IMR-90 (cell line): ENCODE data around the gene AXL. TPM values are rescaled to one million over a fixed set of nuclear protein-coding genes. Genes with fewer than 3 reads are reported as not detected.

Experiments used
- ATAC-seq: fragments of 200-7000 bp; cut with Tn5 transposase; 2 replicates; pipeline ENCODE4 v1.9.1; 2020; ENCODE audit warnings: low read depth, mild to moderate bottlenecking, moderate library complexity
- BruUV-seq: library from RNA; stranded (reverse); fragments of 400-500 nt; replicated peaks from 2 replicates; lab custom pipeline; 2021; lab: Mats Ljungman, UMichigan
- CTCF ChIA-PET: fragments of 300-600 bp; formaldehyde crosslinking; extraction: SDS; loops from one replicate; lab custom pipeline; 2021; ENCODE audit warnings: antibody characterized with exemption; lab: Yijun Ruan, JAX
- POLR2A ChIA-PET: fragments of 300-600 bp; sonication (Branson Sonifier 250); formaldehyde crosslinking; loops from one replicate; lab custom pipeline; 2022; ENCODE audit warnings: antibody characterized with exemption; ENCODE audit not compliant: unreplicated experiment; lab: Charles Lee
- DNase-seq: peaks from one replicate; pipeline ENCODE4 v3.0.0; 2013
- H2AFZ ChIP-seq: replicated peaks from 2 replicates; pipeline ENCODE3; 2013; ENCODE audit warnings: low read length, mild to moderate bottlenecking; ENCODE audit not compliant: poor library complexity
- H2AK5ac ChIP-seq: 2 replicates; pipeline ENCODE4 v1.6.1; 2013; ENCODE audit warnings: low read depth, low read length, inconsistent platforms
- H2AK9ac ChIP-seq: replicated peaks from 2 replicates; pipeline ENCODE3; 2013; ENCODE audit warnings: mild to moderate bottlenecking, low read depth, low read length, moderate library complexity; ENCODE audit not compliant: poor library complexity
- H2BK120ac ChIP-seq: 2 replicates; pipeline ENCODE4 v1.6.1; 2013; ENCODE audit warnings: low read depth, low read length, inconsistent platforms
- H2BK15ac ChIP-seq: 3 replicates; pipeline ENCODE4 v1.6.1; 2013; ENCODE audit warnings: low read depth, low read length, inconsistent platforms
- H2BK20ac ChIP-seq: 2 replicates; pipeline ENCODE4 v1.6.1; 2013; ENCODE audit warnings: low read depth, mild to moderate bottlenecking, inconsistent platforms, low read length, moderate library complexity
- H2BK5ac ChIP-seq: 2 replicates; pipeline ENCODE4 v1.6.1; 2013; ENCODE audit warnings: mild to moderate bottlenecking, low read depth, low read length, inconsistent platforms; ENCODE audit not compliant: poor library complexity, severe bottlenecking
- H3K14ac ChIP-seq: replicated peaks from 2 replicates; pipeline ENCODE4 v1.6.1; 2013; ENCODE audit warnings: low read depth, low read length, inconsistent platforms
- H3K18ac ChIP-seq: 2 replicates; pipeline ENCODE4 v1.6.1; 2013; ENCODE audit warnings: low read depth, low read length, control low read depth
- H3K23ac ChIP-seq: 2 replicates; pipeline ENCODE4 v1.6.1; 2013; ENCODE audit warnings: low read depth, low read length, inconsistent platforms
- H3K27ac ChIP-seq: 2 replicates; pipeline ENCODE4 v1.5.1; 2013; ENCODE audit warnings: mild to moderate bottlenecking, control low read depth, low read length; ENCODE audit not compliant: insufficient read depth
- H3K27me3 ChIP-seq: 2 replicates; pipeline ENCODE4 v1.6.1; 2013; ENCODE audit warnings: low read length; ENCODE audit not compliant: control insufficient read depth, insufficient read depth
- H3K36me3 ChIP-seq: 2 replicates; pipeline ENCODE4 v1.6.1; 2013; ENCODE audit warnings: low read length, mixed read lengths; ENCODE audit not compliant: control insufficient read depth, insufficient read depth
- H3K4ac ChIP-seq: 2 replicates; pipeline ENCODE4 v1.6.1; 2013; ENCODE audit warnings: low read depth, low read length, inconsistent platforms
- H3K4me1 ChIP-seq: 2 replicates; pipeline ENCODE4 v1.6.1; 2013; ENCODE audit warnings: low read length, mixed read lengths; ENCODE audit not compliant: control insufficient read depth, insufficient read depth
- H3K4me2 ChIP-seq: 2 replicates; pipeline ENCODE4 v1.6.1; 2013; ENCODE audit warnings: low read depth, mild to moderate bottlenecking, control low read depth, low read length, moderate library complexity
- H3K4me3 ChIP-seq: 2 replicates; pipeline ENCODE4 v1.5.1; 2013; ENCODE audit warnings: low read depth, mild to moderate bottlenecking, control low read depth, low read length, moderate library complexity; ENCODE audit not compliant: insufficient read depth
- H3K56ac ChIP-seq: 2 replicates; pipeline ENCODE4 v1.6.1; 2013; ENCODE audit warnings: low read length, inconsistent platforms; ENCODE audit not compliant: insufficient read depth; ENCODE audit errors: extremely low read depth
- H3K79me1 ChIP-seq, 2 experiments: 2 replicates each; pipeline ENCODE4 v1.6.1; 2013; ENCODE audit warnings: low read length in 2 of 2, inconsistent platforms in 1 of 2, low read depth in 1 of 2
- H3K9ac ChIP-seq: 2 replicates; pipeline ENCODE4 v1.6.1; 2013; ENCODE audit warnings: low read depth, low read length, control low read depth
- H3K9me1 ChIP-seq: 2 replicates; pipeline ENCODE4 v1.6.1; 2013; ENCODE audit warnings: low read length, inconsistent platforms; ENCODE audit not compliant: insufficient read depth
- H3K9me3 ChIP-seq: 2 replicates; pipeline ENCODE4 v1.6.1; 2013; ENCODE audit warnings: low read length; ENCODE audit not compliant: control insufficient read depth, insufficient read depth
- H4K20me1 ChIP-seq: 2 replicates; pipeline ENCODE4 v1.6.1; 2013; ENCODE audit warnings: low read length, inconsistent platforms; ENCODE audit not compliant: insufficient read depth
- H4K5ac ChIP-seq: 2 replicates; pipeline ENCODE4 v1.6.1; 2013; ENCODE audit warnings: mild to moderate bottlenecking, low read depth, low read length, control low read depth
- H4K8ac ChIP-seq, 2 experiments: 2 replicates each; pipeline ENCODE4 v1.6.1; 2013; ENCODE audit warnings: low read depth in 2 of 2, low read length in 2 of 2, control low read depth in 1 of 2, inconsistent platforms in 1 of 2
- H4K91ac ChIP-seq: 2 replicates; pipeline ENCODE4 v1.6.1; 2013; ENCODE audit warnings: low read depth, low read length, inconsistent platforms; ENCODE audit not compliant: insufficient read depth
- BHLHE40 ChIP-seq: fragments of 150-350 bp; IDR thresholded peaks from 2 replicates; pipeline ENCODE4 v1.6.1; 2016; ENCODE audit warnings: mild to moderate bottlenecking, low read depth, low read length
- CEBPB ChIP-seq: IDR thresholded peaks from 2 replicates; pipeline ENCODE4 v1.6.1; 2012; ENCODE audit warnings: low read depth, low read length, improper control_type of control experiment
- CHD1 ChIP-seq: IDR thresholded peaks from 2 replicates; pipeline ENCODE4 v1.6.1; 2012; ENCODE audit warnings: low read depth, low read length, improper control_type of control experiment
- FOS ChIP-seq: fragments of 150-350 bp; IDR thresholded peaks from 2 replicates; pipeline ENCODE4 v1.6.1; 2016; ENCODE audit warnings: low read depth, low read length
- MAFK ChIP-seq: IDR thresholded peaks from 2 replicates; pipeline ENCODE4 v1.6.1; 2012; ENCODE audit warnings: low read depth, low read length, improper control_type of control experiment
- MAZ ChIP-seq: IDR thresholded peaks from 2 replicates; pipeline ENCODE4 v1.6.1; 2012; ENCODE audit warnings: low read depth, mild to moderate bottlenecking, low read length, improper control_type of control experiment, moderate library complexity, borderline replicate concordance
- MXI1 ChIP-seq: IDR thresholded peaks from 2 replicates; pipeline ENCODE4 v1.6.1; 2012; ENCODE audit warnings: low read depth, mild to moderate bottlenecking, low read length, moderate library complexity, borderline replicate concordance
- POLR2A ChIP-seq: IDR thresholded peaks from 2 replicates; pipeline ENCODE4 v1.6.1; 2012; ENCODE audit warnings: mild to moderate bottlenecking, low read depth, low read length
- RAD21 ChIP-seq: IDR thresholded peaks from 2 replicates; pipeline ENCODE4 v1.6.1; 2012; ENCODE audit warnings: low read length, improper control_type of control experiment
- RCOR1 ChIP-seq: IDR thresholded peaks from 2 replicates; pipeline ENCODE4 v1.6.1; 2012; ENCODE audit warnings: mild to moderate bottlenecking, low read length, improper control_type of control experiment; ENCODE audit not compliant: insufficient replicate concordance
- RFX5 ChIP-seq: IDR thresholded peaks from 2 replicates; pipeline ENCODE4 v1.8.0; 2012; ENCODE audit warnings: low read depth, mild to moderate bottlenecking, low read length, moderate library complexity
- SMC3 ChIP-seq: fragments of 150-350 bp; IDR thresholded peaks from 2 replicates; pipeline ENCODE4 v1.6.1; 2016; ENCODE audit warnings: low read depth, mild to moderate bottlenecking, antibody characterized with exemption, low read length, moderate library complexity
- WGBS, 2 experiments: methylation state at CpG; one replicate each; pipeline versions ENCODE4 v1.1.5 to v1.1.7; 2013; ENCODE audit warnings: missing lambda C conversion rate in 2 of 2; ENCODE audit not compliant: insufficient read length in 1 of 2; ENCODE audit errors: extremely low coverage in 2 of 2; 5-methylcytosine and 5-hydroxymethylcytosine counted together
- dilution Hi-C: fragments of 300-500 bp; cut with HindIII; formaldehyde crosslinking; loops from one replicate; pipeline ENCODE4 v1.14.3; 2018; ENCODE audit warnings: low sequenced_read_pairs; ENCODE audit not compliant: unreplicated experiment
- in situ Hi-C: fragments of 300-500 bp; cut with MboI; formaldehyde crosslinking; loops from 3 replicates; pipeline ENCODE4 v1.14.3; 2019; ENCODE audit warnings: low sequenced_read_pairs, inconsistent platforms, mixed read lengths
- intact Hi-C: fragments of 100-400 bp; cut with micrococcal nuclease; formaldehyde crosslinking; loops from 2 replicates; pipeline ENCODE4 v1.10.0; 2022
- polyA plus RNA-seq, 3 experiments: library from polyadenylated mRNA; depleted of rRNA; stranded (reverse); fragments of >200 nt; gene quantifications; 2 replicates each; pipeline ENCODE4 v1.2.3, GENCODE V29; 2012; ENCODE audit warnings: low replicate concordance in 1 of 3
- total RNA-seq: library from RNA; depleted of rRNA; stranded (reverse); fragments of >200 nt; gene quantifications from 2 replicates; pipeline ENCODE4 v1.2.3, GENCODE V29; 2012
- TF ChIP-seq, protein P1 (sequence below): fragments of 150-350 bp; IDR thresholded peaks from 2 replicates; pipeline ENCODE4 v1.6.1; 2017; ENCODE audit warnings: mild to moderate bottlenecking, antibody characterized with exemption, low read length, low read depth
- TF ChIP-seq, protein P2 (sequence below): conservative IDR thresholded peaks from 2 replicates; pipeline ENCODE4 v1.5.1; 2012; ENCODE audit warnings: mild to moderate bottlenecking, low read depth, low read length, improper control_type of control experiment
- TF ChIP-seq, protein P3 (sequence below): fragments of 150-350 bp; IDR thresholded peaks from 2 replicates; pipeline ENCODE4 v1.6.1; 2016; ENCODE audit warnings: low read depth, mild to moderate bottlenecking, low read length, moderate library complexity, borderline replicate concordance

The AXL gene
- total and polyA plus RNA-seq, 2 of the 4 experiments (the other 2 are of a cell fraction), result 212 to 466 TPM

GRCh38 chr19:41218249-41218614, 791 bp upstream of the AXL start:
- peak overlapping the region; percentile 53 for H3K4me2 ChIP-seq
- H3K4me1 ChIP-seq, result peaks cover 24% of the 10 kb centered on the region
- H3K9ac ChIP-seq, result peak overlapping the region; percentile 99
- WGBS, 2 experiments, result 70% methylated on average over 5 of the region's 7 CpGs; no CpG with 5 or more reads in 1 of the 2 experiments
- H3K18ac ChIP-seq, result peak overlapping the region; percentile 71
- DNase-seq, result no peak
- H2BK15ac ChIP-seq, result peak overlapping the region; percentile 48; the same call in 2 of the 3 replicates
- peaks cover 16% of the 10 kb centered on the region; the same call in 1 of the 2 replicates for H3K9me1 ChIP-seq
- H2AFZ ChIP-seq, result peak overlapping the region; percentile 87
- no peaks in the 10 kb centered on the region for H3K27me3 ChIP-seq
- ChIA-PET POLR2A (no interaction called here), CTCF (no interaction called here)
- H2BK120ac ChIP-seq, result peak overlapping the region; percentile 94
- H3K36me3 ChIP-seq, result peaks cover 23% of the 10 kb centered on the region
- dilution Hi-C loops (no loop called here), in situ Hi-C loops (no loop called here), intact Hi-C loops (loop anchor here (5.0 kb wide), 1 partner anchor 94 kb away; the partner anchor contains the start of gene CCDC97)
- peak overlapping the region; percentile 89 for H3K4me3 ChIP-seq
- H3K4ac ChIP-seq, result peak overlapping the region; percentile 99
- no peaks in the 10 kb centered on the region for H3K9me3 ChIP-seq
- TF ChIP-seq RFX5, result no peak
- TF ChIP-seq FOS, result no peak
- TF ChIP-seq POLR2A, result no peak
- TF ChIP-seq, protein P1, sequence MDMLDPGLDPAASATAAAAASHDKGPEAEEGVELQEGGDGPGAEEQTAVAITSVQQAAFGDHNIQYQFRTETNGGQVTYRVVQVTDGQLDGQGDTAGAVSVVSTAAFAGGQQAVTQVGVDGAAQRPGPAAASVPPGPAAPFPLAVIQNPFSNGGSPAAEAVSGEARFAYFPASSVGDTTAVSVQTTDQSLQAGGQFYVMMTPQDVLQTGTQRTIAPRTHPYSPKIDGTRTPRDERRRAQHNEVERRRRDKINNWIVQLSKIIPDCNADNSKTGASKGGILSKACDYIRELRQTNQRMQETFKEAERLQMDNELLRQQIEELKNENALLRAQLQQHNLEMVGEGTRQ, result no peak
- TF ChIP-seq RCOR1, result no peak
- TF ChIP-seq CHD1, result no peak
- TF ChIP-seq MAFK, result no peak
- TF ChIP-seq RAD21, result no peak
- TF ChIP-seq, protein P2, sequence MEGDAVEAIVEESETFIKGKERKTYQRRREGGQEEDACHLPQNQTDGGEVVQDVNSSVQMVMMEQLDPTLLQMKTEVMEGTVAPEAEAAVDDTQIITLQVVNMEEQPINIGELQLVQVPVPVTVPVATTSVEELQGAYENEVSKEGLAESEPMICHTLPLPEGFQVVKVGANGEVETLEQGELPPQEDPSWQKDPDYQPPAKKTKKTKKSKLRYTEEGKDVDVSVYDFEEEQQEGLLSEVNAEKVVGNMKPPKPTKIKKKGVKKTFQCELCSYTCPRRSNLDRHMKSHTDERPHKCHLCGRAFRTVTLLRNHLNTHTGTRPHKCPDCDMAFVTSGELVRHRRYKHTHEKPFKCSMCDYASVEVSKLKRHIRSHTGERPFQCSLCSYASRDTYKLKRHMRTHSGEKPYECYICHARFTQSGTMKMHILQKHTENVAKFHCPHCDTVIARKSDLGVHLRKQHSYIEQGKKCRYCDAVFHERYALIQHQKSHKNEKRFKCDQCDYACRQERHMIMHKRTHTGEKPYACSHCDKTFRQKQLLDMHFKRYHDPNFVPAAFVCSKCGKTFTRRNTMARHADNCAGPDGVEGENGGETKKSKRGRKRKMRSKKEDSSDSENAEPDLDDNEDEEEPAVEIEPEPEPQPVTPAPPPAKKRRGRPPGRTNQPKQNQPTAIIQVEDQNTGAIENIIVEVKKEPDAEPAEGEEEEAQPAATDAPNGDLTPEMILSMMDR, result no peak
- no peak for TF ChIP-seq CEBPB
- TF ChIP-seq MAZ, result no peak
- no peak for TF ChIP-seq SMC3
- TF ChIP-seq MXI1, result no peak
- TF ChIP-seq, protein P3, sequence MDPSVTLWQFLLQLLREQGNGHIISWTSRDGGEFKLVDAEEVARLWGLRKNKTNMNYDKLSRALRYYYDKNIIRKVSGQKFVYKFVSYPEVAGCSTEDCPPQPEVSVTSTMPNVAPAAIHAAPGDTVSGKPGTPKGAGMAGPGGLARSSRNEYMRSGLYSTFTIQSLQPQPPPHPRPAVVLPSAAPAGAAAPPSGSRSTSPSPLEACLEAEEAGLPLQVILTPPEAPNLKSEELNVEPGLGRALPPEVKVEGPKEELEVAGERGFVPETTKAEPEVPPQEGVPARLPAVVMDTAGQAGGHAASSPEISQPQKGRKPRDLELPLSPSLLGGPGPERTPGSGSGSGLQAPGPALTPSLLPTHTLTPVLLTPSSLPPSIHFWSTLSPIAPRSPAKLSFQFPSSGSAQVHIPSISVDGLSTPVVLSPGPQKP, result no peak
- TF ChIP-seq BHLHE40, result no peak
- H3K27ac ChIP-seq, result peak overlapping the region; percentile 99
- peak overlapping the region; percentile 99 for H2AK9ac ChIP-seq
- H4K5ac ChIP-seq, result peak overlapping the region; percentile 39
- peak overlapping the region; percentile 72 to 84 for H4K8ac ChIP-seq
- peak overlapping the region; percentile 88 for H2BK20ac ChIP-seq
- ATAC-seq, result no peak
- peak overlapping the region; percentile 100 for H3K14ac ChIP-seq
- H2BK5ac ChIP-seq, result peak overlapping the region; percentile 99
- H4K91ac ChIP-seq, result peak overlapping the region; percentile 99
- peaks cover 0 to 36% of the 10 kb centered on the region in 2 experiments; a peak in 3 of 4 replicates for H3K79me1 ChIP-seq
- H3K56ac ChIP-seq, result 0 out of 2 replicates have a peak overlapping the region, but pooled peaks have one; percentile 52
- peak overlapping the region; percentile 96 for H2AK5ac ChIP-seq
- H4K20me1 ChIP-seq, result peaks cover 5% of the 10 kb centered on the region
- peak overlapping the region; percentile 83; the same call in 1 of the 2 replicates for H3K23ac ChIP-seq
- BruUV-seq, result no TSS peak
